RWPE2 (cell line): ENCODE measurements around the gene LGR4.
A peak's percentile ranks its signal among the peaks of the same experiment; 100 is the strongest.

Source experiments
- ATAC-seq: fragments of 200-7000 bp; cut with Tn5 transposase; 3 replicates; pipeline ENCODE4 v1.9.1; 2021; ENCODE audit warnings: low read depth
- DNase-seq: peaks from one replicate; pipeline ENCODE4 v3.0.0-alpha.2; 2020; ENCODE audit warnings: low spot score
- H3K27ac ChIP-seq: fragments of 450-650 bp; 2 replicates; pipeline ENCODE4 v1.5.1; 2017; ENCODE audit warnings: mild to moderate bottlenecking; ENCODE audit not compliant: poor library complexity, severe bottlenecking
- H3K27me3 ChIP-seq: fragments of 250-450 bp; sonication (Bioruptor Pico); 2 replicates; pipeline ENCODE4 v1.5.1; 2021; ENCODE audit warnings: mild to moderate bottlenecking, moderate library complexity; ENCODE audit not compliant: insufficient read depth, poor library complexity, severe bottlenecking
- H3K36me3 ChIP-seq: fragments of 250-450 bp; sonication (Bioruptor Pico); 2 replicates; pipeline ENCODE4 v1.5.1; 2020; ENCODE audit warnings: low read depth, mild to moderate bottlenecking, moderate library complexity
- H3K4me1 ChIP-seq: fragments of 250-450 bp; sonication (Bioruptor Pico); 2 replicates; pipeline ENCODE4 v1.5.1; 2021; ENCODE audit warnings: mild to moderate bottlenecking, moderate library complexity; ENCODE audit not compliant: insufficient read depth, poor library complexity, severe bottlenecking
- H3K4me3 ChIP-seq: fragments of 250-450 bp; sonication (Bioruptor Pico); 2 replicates; pipeline ENCODE4 v1.5.1; 2021; ENCODE audit warnings: mild to moderate bottlenecking, moderate library complexity; ENCODE audit not compliant: severe bottlenecking
- H3K9me3 ChIP-seq: fragments of 250-450 bp; sonication (Bioruptor Pico); 2 replicates; pipeline ENCODE4 v1.5.1; 2021; ENCODE audit warnings: mild to moderate bottlenecking, moderate library complexity; ENCODE audit not compliant: severe bottlenecking
- TF ChIP-seq, protein P1 (sequence below): fragments of 450-650 bp; IDR thresholded peaks from one replicate; pipeline ENCODE4 v1.5.1; 2017; ENCODE audit warnings: mild to moderate bottlenecking, moderate library complexity; ENCODE audit not compliant: poor library complexity, severe bottlenecking

Gene LGR4

DNA sequence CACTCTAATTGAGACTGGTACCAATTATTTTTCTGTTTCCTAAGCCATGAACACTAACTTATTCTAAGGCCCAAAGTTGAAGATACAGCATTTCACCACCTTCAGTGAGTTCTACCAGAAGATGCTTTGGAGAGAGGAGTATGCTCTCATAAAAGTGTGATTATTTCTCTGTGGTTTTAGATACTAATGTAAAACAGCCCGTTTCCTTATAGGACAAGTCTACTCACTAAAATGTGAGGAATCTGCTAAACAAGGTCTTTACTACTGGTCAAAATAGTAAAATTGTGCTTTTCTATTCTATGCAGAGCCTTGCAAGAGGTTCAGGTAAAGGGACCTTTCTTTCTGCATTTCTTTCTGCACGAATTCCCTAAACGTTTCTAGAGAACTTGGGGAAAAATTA, 2.4 kb downstream of the LGR4 start:
- Histone ChIP-seq H3K4me1 (peaks cover 50% of the 10 kb centered on the region), H3K27ac (peak overlapping the region; percentile 91), H3K4me3 (peak overlapping the region; percentile 91), H3K36me3 (no peaks in the 10 kb centered on the region), H3K9me3 (no peaks in the 10 kb centered on the region), H3K27me3 (no peaks in the 10 kb centered on the region)
- DNase-seq (no peak), ATAC-seq (no peak)
- TF ChIP-seq, protein P1, sequence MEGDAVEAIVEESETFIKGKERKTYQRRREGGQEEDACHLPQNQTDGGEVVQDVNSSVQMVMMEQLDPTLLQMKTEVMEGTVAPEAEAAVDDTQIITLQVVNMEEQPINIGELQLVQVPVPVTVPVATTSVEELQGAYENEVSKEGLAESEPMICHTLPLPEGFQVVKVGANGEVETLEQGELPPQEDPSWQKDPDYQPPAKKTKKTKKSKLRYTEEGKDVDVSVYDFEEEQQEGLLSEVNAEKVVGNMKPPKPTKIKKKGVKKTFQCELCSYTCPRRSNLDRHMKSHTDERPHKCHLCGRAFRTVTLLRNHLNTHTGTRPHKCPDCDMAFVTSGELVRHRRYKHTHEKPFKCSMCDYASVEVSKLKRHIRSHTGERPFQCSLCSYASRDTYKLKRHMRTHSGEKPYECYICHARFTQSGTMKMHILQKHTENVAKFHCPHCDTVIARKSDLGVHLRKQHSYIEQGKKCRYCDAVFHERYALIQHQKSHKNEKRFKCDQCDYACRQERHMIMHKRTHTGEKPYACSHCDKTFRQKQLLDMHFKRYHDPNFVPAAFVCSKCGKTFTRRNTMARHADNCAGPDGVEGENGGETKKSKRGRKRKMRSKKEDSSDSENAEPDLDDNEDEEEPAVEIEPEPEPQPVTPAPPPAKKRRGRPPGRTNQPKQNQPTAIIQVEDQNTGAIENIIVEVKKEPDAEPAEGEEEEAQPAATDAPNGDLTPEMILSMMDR = no peak

DNA sequence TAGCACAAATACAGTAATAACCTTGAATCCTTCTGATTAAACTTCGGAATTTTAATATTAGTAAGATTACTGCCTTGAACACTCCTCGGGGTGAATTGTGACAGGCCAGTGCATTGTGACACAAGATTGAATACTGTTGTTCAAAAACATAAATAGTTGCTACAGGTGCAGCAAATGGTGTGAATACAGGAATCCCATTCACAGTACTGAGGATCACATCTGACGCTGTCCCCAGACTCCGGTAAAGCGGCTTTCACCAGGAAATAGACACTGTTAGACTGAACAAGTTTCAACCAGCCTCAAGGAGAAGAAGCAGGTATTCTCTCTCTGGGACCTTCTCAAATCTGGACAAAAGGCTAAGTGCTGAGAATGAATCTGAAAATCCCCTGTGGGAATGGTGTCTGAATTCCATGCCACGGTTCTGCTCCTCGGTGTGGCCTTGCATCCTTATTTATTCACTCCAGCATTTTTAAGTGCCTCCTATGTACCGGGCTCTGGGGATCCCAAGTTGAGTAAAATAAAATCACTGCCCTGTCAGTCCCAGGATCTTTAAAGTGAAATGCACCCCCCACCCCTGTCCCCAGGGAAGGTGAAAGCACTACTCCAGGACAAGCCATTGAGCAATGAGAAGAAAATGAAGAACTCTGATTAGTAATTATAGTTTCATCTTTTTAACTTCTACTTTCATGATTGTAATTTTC, 3.4 kb downstream of the LGR4 start:
- Histone ChIP-seq H3K27ac (peak overlapping the region; percentile 91), H3K27me3 (no peaks in the 10 kb centered on the region), H3K4me3 (peak overlapping the region; percentile 91), H3K9me3 (no peaks in the 10 kb centered on the region), H3K36me3 (no peaks in the 10 kb centered on the region), H3K4me1 (peaks cover 58% of the 10 kb centered on the region)
- ATAC-seq = no peak
- no peak for DNase-seq
- TF ChIP-seq, protein P1 = no peak

DNA sequence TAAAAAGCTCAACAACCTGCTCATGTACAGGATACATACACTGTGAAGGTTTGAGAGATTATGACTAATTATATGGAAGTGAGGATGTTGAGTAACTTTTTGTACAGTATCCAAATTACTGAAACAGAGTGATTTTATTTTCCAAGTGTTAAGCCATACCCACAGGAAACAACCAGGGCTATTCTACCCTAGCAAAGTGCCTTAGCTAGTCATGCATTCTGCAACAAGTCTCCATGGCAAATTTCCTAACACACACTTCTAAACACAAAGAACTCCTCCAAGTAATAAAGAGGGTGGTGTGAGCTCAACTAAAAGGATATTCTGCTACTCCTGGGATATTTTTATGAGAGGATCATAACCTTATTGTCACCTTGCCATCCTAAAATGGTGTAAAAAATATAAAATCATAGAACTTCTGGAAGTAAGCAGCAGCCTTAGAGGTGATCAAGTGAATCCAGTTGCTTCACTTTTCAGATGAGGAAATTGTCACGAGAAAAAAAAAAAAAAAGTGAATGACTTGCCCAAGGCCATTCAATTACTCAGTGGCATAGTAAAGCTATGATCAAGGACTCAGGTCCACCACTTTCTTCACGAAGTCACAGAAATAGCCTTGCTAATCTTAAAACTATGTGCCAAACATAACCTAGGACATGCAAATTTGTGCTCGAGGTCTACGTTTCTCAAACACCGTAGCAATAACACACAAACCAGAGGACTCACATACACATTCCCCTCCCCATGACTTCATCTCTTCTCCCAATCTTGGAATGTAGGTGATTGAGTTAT, 4.2 kb downstream of the LGR4 start:
- peak overlapping the region; percentile 91 for H3K27ac ChIP-seq
- H3K4me3 ChIP-seq = peak overlapping the region; percentile 91
- H3K27me3 ChIP-seq = no peaks in the 10 kb centered on the region
- H3K36me3 ChIP-seq = no peaks in the 10 kb centered on the region
- ATAC-seq (peak; percentile 43), DNase-seq (no peak)
- H3K4me1 ChIP-seq = peaks cover 66% of the 10 kb centered on the region
- H3K9me3 ChIP-seq = no peaks in the 10 kb centered on the region
- TF ChIP-seq, protein P1 = no peak

DNA sequence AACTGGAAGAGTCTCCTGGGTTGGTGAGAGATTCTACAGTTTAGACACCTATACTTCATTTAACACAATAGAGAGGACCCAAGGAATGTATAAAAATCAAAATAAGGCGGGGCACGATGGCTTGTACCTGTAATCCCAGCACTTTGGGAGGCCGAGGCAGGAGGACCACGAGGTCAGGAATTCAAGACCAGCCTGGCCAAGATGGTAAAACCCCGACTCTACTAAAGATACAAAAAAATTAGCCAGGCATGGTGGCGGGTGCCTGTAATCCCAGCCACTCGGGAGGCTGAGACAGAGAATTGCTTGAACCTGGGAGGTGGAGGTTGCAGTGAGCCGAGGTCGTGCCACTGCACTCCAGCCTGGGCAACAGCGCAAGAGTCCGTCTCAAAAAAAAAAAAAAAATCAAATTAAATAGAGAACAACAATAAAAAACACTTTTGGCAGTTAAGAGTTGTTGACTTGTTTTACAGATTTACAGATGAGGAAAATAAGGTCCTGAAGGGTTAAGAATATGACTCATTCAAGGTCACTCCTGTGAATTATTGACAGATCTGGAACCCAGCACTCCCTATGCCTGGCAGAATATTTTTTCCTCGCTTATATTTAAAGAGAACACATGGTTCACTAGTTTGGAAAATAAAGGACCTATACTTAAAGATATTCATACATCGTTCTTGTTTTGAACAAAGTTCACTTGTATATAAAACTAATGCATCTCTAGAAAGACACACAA, 5.2 kb downstream of the LGR4 start:
- TF ChIP-seq, protein P1 = no peak
- DNase-seq = no peak
- ATAC-seq = no peak
- Histone ChIP-seq H3K36me3 (no peaks in the 10 kb centered on the region), H3K4me3 (no peak overlapping the region), H3K27me3 (no peaks in the 10 kb centered on the region), H3K4me1 (peaks cover 76% of the 10 kb centered on the region), H3K27ac (peak overlapping the region; percentile 91), H3K9me3 (no peaks in the 10 kb centered on the region)
